K562 (cell line): Measurements from ENCODE around the gene MMD2. TPM values are rescaled to one million over a fixed set of nuclear protein-coding genes. Genes with fewer than 3 reads are reported as not detected.

Source experiments
- AFF4 ChIP-seq: sonication (generic); formaldehyde crosslinking; IDR thresholded peaks from 2 replicates; pipeline ENCODE4 v1.8.0; 2023; ENCODE audit warnings: mild to moderate bottlenecking, missing genetic modification reagents
- BRCA1 ChIP-seq, 2 experiments: fragments of 450-650 bp in 1 of 2; sonication (generic) in 1 of 2; formaldehyde crosslinking in 1 of 2; IDR thresholded peaks; 2 replicates each; pipeline versions ENCODE4 v1.5.0 to v1.6.1; 2017 to 2020; ENCODE audit warnings: mild to moderate bottlenecking in 1 of 2, missing genetic modification reagents in 1 of 2
- MTA2 ChIP-seq: fragments of 450-650 bp; IDR thresholded peaks from 2 replicates; pipeline ENCODE4 v1.6.1; 2016; ENCODE audit warnings: low read depth
- RBM39 ChIP-seq: fragments of 200-400 bp; formaldehyde crosslinking; optimal IDR thresholded peaks from 2 replicates; pipeline ENCODE3; 2018; ENCODE audit warnings: low read depth, low read length
- REST ChIP-seq, 2 experiments: fragments of 450-650 bp; formaldehyde crosslinking in 1 of 2; IDR thresholded peaks; 2 replicates each; pipeline versions ENCODE4 v1.4.0 to v1.6.1; 2014 to 2020; ENCODE audit warnings: mild to moderate bottlenecking in 2 of 2, borderline replicate concordance in 1 of 2, low read depth in 1 of 2
- polyA plus RNA-seq, 8 experiments: library from polyadenylated mRNA; depleted of rRNA in 4 of 8; stranded (reverse) in 5 of 8; unstranded in 3 of 8; fragments of >200 nt; fragmentation: Nextera tagmentation in 2 of 8; fragmentation: Illumina TruSeq in 1 of 8; extraction: Ambion mirVana in 2 of 8; extraction: Trizol in 1 of 8; gene quantifications; 2 replicates each; pipeline versions ENCODE4 v1.2.1 to v1.2.3, GENCODE V29; 2011 to 2014; ENCODE audit warnings: inconsistent platforms in 1 of 8, missing spikeins in 1 of 8
- total RNA-seq, 7 experiments: library from RNA; depleted of rRNA in 6 of 7; stranded (reverse); fragments of >200 nt in 6 of 7; fragmentation: Illumina TruSeq in 2 of 7; extraction: Trizol in 2 of 7; gene quantifications; 2 replicates each; pipeline versions ENCODE4 v1.2.1 to v1.2.3, GENCODE V29; 2011 to 2021; ENCODE audit warnings: low replicate concordance in 1 of 7
- TF ChIP-seq, protein P1 (sequence below): fragments of 450-650 bp; formaldehyde crosslinking; conservative IDR thresholded peaks from 2 replicates; pipeline ENCODE4 v1.4.0; 2022; ENCODE audit warnings: mild to moderate bottlenecking, missing genetic modification characterization

MMD2 gene
- total and polyA plus RNA-seq, 9 of the 15 experiments (the other 6 are each of a cell fraction or from before 2014, with no cell fraction given) = not detected

- TF ChIP-seq AFF4 (no peak), MTA2 (no peak), RBM39 (no peak), BRCA1 (IDR thresholded peaks at IDR 0.05) (no peak), BRCA1 (CRISPR knock-in tag; IDR thresholded peaks at IDR 0.05) (no peak), REST (IDR thresholded peaks at IDR 0.05; ENCODE audit: borderline replicate concordance) (no peak), REST (CRISPR knock-in tag; IDR thresholded peaks at IDR 0.05; ENCODE audit: low read depth) (no peak)
- TF ChIP-seq, protein P1, sequence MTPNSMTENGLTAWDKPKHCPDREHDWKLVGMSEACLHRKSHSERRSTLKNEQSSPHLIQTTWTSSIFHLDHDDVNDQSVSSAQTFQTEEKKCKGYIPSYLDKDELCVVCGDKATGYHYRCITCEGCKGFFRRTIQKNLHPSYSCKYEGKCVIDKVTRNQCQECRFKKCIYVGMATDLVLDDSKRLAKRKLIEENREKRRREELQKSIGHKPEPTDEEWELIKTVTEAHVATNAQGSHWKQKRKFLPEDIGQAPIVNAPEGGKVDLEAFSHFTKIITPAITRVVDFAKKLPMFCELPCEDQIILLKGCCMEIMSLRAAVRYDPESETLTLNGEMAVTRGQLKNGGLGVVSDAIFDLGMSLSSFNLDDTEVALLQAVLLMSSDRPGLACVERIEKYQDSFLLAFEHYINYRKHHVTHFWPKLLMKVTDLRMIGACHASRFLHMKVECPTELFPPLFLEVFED = no peak
- TF ChIP-seq, all 486 proteins: peak for 0
Observed at GRCh38 chr7:4957847-4958476, 1.0 kb downstream of the MMD2 start (continued).
